Astrocyte (in vitro differentiated cells and primary cell): ENCODE data around the gene IL17B.

Source experiments
- EZH2 ChIP-seq: IDR thresholded peaks from 2 replicates; pipeline ENCODE4 v1.6.1; 2012; ENCODE audit warnings: mild to moderate bottlenecking, low read length, inconsistent platforms; ENCODE audit not compliant: insufficient read depth
- TF ChIP-seq, protein P1 (sequence below): IDR thresholded peaks from 2 replicates; pipeline ENCODE4 v1.5.1; 2011; ENCODE audit warnings: low read depth, mild to moderate bottlenecking, inconsistent platforms, low read length, moderate library complexity; ENCODE audit not compliant: insufficient read depth

DNA sequence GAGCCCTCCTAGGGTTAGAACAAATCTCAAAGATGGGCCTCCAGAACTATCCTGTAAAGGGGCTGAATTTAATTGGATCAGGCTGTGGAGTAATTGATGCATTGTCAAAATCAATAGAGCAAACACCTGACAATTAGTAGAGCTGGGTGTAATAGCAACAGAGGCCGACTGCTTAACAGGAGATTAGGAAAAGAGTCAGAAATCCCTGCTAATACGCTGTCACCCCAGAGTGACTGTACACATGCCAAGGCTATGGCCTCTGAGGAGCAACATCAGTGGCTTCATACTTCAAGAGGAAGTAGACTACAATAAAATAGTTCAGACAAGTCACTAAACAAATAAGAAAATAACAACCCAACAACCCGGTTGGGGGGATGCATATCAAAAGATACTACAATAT lies 52.5 kb downstream of the IL17B start:
- TF ChIP-seq, protein P1, sequence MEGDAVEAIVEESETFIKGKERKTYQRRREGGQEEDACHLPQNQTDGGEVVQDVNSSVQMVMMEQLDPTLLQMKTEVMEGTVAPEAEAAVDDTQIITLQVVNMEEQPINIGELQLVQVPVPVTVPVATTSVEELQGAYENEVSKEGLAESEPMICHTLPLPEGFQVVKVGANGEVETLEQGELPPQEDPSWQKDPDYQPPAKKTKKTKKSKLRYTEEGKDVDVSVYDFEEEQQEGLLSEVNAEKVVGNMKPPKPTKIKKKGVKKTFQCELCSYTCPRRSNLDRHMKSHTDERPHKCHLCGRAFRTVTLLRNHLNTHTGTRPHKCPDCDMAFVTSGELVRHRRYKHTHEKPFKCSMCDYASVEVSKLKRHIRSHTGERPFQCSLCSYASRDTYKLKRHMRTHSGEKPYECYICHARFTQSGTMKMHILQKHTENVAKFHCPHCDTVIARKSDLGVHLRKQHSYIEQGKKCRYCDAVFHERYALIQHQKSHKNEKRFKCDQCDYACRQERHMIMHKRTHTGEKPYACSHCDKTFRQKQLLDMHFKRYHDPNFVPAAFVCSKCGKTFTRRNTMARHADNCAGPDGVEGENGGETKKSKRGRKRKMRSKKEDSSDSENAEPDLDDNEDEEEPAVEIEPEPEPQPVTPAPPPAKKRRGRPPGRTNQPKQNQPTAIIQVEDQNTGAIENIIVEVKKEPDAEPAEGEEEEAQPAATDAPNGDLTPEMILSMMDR = no peak
- no peak for TF ChIP-seq EZH2
